Left ventricle myocardium inferior (tissue), 1 donor: ENCODE measurements around the gene CSHL1. TPM values are rescaled to one million over a fixed set of nuclear protein-coding genes. Genes with fewer than 3 reads are reported as not detected.
"Not testable (repeated sequence)": the region's sequence is repeated elsewhere in the genome, so short reads cannot be mapped to it uniquely, and the experiment has no call there.

Source experiments
- DNase-seq: peaks from one replicate; pipeline ENCODE4 v3.0.0-alpha.2; 2020
- H3K27ac ChIP-seq: fragments of 200-600 bp; replicated peaks from 2 replicates; pipeline ENCODE4 v1.8.0; 2021
- H3K27me3 ChIP-seq: fragments of 200-600 bp; 2 replicates; pipeline ENCODE4 v1.8.0; 2021; ENCODE audit warnings: low read depth
- H3K36me3 ChIP-seq: fragments of 200-600 bp; 2 replicates; pipeline ENCODE4 v1.8.0; 2021
- H3K4me1 ChIP-seq: fragments of 200-600 bp; 2 replicates; pipeline ENCODE4 v1.8.0; 2021
- H3K4me3 ChIP-seq: fragments of 200-600 bp; 2 replicates; pipeline ENCODE4 v1.8.0; 2021; ENCODE audit warnings: mild to moderate bottlenecking, moderate library complexity
- H3K9me3 ChIP-seq: fragments of 200-600 bp; replicated peaks from 2 replicates; pipeline ENCODE4 v1.8.0; 2021
- intact Hi-C: fragments of 100-400 bp; cut with micrococcal nuclease; formaldehyde crosslinking; loops from one replicate; pipeline ENCODE4 v1.11.0; 2022
- total RNA-seq: library from RNA; stranded (reverse); fragmentation: NEBNext Ultra II Directional; extraction: Animal tissue kit (Norgen Biotek cat#: 25700); gene quantifications from one replicate; pipeline ENCODE4 v1.2.1, GENCODE V29; 2021
- TF ChIP-seq, protein P1 (sequence below): fragments of 200-600 bp; IDR thresholded peaks from 2 replicates; pipeline ENCODE4 v1.8.0; 2021; ENCODE audit warnings: antibody characterized with exemption, mild to moderate bottlenecking, borderline replicate concordance
- donor health status: DM: no; HTN: yes; CAD: no; lungs with severe emphysema.

CSHL1 gene
- total RNA-seq, 1 donor from 2014 or later, result not detected

DNA sequence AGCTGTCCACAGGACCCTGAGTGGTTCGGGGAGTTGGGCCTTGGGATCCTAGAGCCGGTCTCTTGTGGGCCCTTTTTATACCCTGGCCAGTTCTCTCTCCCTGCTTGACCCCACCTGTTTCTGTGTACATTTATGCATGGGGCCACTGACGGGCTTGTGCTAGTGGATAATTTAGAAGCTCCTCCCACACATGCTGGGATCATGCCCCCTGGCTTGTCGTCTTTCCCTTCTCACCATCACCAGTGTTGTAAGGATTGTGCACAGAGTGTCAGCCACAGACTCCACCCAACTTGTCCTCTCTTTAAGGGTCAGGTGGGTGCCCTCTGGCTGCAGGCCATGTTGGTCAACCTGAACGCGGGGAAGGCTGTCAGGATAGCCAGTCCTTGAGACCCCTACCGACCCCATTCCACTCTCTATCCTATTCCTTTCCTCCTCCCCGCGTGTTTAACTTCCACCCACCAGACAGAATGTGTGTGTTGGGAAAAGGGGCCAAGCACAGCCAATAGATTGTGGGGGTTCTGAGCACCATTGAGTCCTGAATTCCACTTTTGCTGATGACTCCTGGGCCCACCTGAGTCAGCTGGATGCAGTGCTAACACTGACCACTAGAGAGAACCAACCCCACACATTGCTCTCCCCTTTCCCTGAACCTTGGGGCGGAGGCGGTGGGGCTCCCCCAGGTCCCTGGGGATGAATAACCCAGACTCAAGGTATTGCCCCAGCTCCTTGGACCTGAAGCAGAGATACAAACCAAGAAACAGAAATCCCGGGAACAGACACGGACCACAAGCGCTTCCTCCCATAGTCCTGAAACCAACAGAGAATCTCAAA lies 14.3 kb downstream of the CSHL1 start, which contains the start of gene CSH1:
CSH1 (minus strand) TSS at position 51 of the 831 bp plus-strand sequence. CDS start 63 bp downstream, outside the sequence.
- not testable (repeated sequence) for DNase-seq

DNA sequence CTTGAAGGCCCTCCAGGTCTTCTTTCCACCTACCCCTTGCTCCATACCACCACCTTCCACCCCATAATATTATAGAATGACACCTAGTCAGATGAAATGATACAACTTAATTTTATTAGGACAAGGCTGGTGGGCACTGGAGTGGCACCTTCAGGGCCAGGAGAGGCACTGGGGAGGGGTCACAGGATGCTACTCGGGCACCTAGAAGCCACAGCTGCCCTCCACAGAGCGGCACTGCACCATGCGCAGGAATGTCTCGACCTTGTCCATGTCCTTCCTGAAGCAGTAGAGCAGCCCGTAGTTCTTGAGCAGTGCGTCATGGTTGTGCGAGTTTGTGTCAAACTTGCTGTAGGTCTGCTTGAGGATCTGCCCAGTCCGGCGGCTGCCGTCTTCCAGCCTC lies 16.2 kb downstream of the CSHL1 start:
- H3K4me1 ChIP-seq, H3K9me3 ChIP-seq, H3K4me3 ChIP-seq, H3K27me3 ChIP-seq, intact Hi-C loops, DNase-seq, H3K27ac ChIP-seq, H3K36me3 ChIP-seq: not testable (repeated sequence)

More for the DNA sequence above, 14.3 kb downstream of the CSHL1 start, which contains the start of gene CSH1:
- H3K9me3 ChIP-seq, H3K27ac ChIP-seq, H3K4me1 ChIP-seq, intact Hi-C loops, H3K4me3 ChIP-seq, H3K36me3 ChIP-seq, H3K27me3 ChIP-seq: not testable (repeated sequence)

DNA sequence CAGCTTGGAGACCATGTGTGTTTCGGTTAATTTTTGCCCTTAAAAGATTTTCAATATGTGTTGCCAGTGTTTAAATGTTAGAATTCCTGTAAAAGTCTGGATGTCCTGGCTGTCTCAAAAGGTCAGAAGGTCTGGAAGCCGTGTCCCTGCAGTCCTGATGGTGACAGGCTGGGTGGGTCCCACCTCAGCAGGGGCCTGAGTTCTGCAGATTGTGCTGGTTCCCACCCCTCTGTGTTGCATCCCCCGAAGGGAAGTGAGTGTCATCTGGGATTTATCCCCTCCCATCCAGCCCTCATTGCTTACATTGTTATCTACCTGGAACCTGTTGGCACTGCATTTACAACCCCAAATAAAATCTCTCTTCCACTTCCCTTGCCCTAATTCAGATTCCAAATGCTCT lies 17.0 kb downstream of the CSHL1 start:
- H3K4me1 ChIP-seq, H3K27me3 ChIP-seq, H3K9me3 ChIP-seq, DNase-seq, H3K36me3 ChIP-seq, intact Hi-C loops, H3K27ac ChIP-seq, H3K4me3 ChIP-seq: not testable (repeated sequence)

DNA sequence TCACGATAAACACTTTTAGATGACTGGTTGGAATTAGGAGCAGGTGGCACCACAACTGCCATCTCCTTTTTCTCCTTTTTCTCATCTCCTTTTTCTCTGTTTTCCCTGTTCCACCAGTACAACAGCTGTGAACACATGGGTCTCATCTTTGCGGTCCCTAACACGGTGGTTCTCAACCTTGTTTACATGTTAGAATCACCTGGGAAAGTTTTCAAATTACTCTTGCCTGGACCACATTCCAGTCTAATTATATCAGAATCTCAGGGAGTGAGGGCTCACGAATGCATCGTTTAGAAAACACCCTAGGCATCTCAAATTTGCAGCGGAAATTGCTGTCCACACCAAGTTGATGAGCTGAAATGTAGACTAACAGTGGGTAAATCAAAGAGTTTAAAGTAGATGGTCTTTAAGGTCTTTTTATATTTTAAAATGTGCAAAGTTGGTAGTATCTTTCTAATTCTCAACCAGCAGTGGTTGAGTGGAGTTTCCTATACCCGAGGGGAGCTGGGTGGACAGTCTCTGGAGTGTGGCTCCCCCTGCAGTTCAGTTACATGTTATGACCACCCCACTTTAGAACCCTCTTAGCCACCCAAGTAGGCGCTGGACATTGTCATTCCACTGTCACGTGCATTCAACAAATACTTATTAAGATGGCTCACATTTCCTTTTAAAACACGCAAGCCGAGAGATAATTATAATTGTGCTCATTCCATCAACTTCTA lies 18.6 kb downstream of the CSHL1 start:
- H3K36me3 ChIP-seq, H3K27me3 ChIP-seq, H3K9me3 ChIP-seq, DNase-seq, H3K4me1 ChIP-seq, intact Hi-C loops, H3K27ac ChIP-seq, H3K4me3 ChIP-seq: not testable (repeated sequence)

DNA sequence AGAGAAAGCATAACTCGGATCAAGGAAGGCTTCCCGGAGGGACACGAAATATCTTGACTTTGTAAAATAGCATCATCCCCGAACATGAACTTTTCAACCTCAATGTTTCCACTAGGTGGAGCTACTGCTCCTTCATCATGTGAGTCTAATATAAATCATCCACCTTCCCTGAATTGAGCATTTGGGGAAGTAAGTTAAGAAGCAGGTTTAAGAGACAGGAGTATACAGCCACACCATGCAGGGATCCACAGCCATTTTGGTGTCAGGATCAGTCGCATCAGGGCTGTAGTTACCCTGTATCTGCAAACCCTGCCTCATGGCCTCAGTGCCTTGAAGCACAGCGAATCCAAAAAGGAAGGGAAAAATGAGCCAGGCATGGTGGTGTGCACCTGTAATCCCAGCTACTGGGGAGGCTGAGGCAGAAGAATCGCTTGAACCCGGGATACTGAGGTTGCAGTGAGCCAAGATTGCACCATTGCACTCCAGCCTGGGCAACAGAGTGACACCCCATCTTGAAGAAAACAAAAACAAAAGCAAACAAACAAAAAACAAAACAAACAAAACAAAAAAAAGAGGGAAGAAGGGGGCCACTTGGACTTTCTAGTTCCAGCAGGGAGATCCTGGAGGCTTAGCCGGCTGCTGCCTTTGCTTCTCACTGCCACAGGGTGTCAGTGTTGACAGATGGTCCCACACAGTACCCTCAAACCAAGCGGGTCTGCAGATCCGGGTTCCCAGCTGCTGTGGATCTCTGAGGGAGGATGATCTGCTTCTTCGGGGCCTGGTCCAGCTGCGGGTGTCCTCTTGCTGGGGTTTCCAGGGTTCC lies 21.8 kb downstream of the CSHL1 start:
- H3K4me3 ChIP-seq, DNase-seq, intact Hi-C loops, H3K9me3 ChIP-seq, H3K36me3 ChIP-seq, H3K27ac ChIP-seq, H3K4me1 ChIP-seq, H3K27me3 ChIP-seq: not testable (repeated sequence)
- TF ChIP-seq, protein P1, sequence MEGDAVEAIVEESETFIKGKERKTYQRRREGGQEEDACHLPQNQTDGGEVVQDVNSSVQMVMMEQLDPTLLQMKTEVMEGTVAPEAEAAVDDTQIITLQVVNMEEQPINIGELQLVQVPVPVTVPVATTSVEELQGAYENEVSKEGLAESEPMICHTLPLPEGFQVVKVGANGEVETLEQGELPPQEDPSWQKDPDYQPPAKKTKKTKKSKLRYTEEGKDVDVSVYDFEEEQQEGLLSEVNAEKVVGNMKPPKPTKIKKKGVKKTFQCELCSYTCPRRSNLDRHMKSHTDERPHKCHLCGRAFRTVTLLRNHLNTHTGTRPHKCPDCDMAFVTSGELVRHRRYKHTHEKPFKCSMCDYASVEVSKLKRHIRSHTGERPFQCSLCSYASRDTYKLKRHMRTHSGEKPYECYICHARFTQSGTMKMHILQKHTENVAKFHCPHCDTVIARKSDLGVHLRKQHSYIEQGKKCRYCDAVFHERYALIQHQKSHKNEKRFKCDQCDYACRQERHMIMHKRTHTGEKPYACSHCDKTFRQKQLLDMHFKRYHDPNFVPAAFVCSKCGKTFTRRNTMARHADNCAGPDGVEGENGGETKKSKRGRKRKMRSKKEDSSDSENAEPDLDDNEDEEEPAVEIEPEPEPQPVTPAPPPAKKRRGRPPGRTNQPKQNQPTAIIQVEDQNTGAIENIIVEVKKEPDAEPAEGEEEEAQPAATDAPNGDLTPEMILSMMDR, result peak; percentile 48

DNA sequence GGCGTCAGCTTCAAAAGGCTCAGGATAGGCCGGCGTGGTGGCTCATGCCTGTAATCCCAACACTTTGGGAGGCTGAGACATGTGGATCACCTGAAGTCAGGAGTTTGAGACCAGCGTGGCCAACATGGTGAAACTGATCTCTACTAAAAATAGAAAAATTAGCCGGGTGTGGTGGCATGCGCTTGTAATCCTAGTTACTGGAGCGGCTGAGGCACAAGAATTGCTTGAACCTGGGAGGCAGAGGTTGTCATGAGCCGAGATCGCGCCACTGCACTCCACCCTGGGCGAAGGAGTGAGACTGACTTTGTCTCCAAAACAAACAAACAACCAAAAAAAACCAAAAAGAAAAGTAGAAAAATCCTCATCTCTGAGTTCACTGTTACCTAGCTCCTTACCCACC lies 25.9 kb downstream of the CSHL1 start:
- H3K27ac ChIP-seq, H3K36me3 ChIP-seq, intact Hi-C loops, H3K9me3 ChIP-seq, H3K27me3 ChIP-seq, H3K4me3 ChIP-seq, DNase-seq, H3K4me1 ChIP-seq: not testable (repeated sequence)

DNA sequence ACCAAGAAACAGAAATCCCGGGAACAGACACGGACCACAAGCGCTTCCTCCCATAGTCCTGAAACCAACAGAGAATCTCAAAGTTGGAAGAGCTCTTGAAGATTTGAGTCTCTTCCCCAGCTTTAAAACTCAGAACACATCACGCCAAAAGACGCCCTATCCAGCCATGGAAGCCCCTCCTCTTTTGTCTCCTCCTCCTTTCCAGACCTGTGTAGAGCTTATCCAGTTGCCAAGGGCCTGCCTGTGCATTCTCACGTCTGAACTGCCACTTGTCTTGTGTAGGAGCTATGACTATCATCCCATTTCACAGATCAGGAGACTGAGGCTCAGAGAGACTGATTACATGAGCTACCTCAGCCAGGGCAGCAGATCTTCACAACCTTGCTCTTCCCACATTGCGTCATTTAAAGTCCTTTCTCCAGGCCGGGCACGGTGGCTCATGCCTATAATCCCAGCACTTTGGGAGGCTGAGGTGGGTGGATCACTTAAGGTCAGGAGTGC lies 28.4 kb downstream of the CSHL1 start:
- H3K4me1 ChIP-seq, H3K4me3 ChIP-seq, DNase-seq, H3K36me3 ChIP-seq, H3K9me3 ChIP-seq, intact Hi-C loops, H3K27me3 ChIP-seq, H3K27ac ChIP-seq: not testable (repeated sequence)

DNA sequence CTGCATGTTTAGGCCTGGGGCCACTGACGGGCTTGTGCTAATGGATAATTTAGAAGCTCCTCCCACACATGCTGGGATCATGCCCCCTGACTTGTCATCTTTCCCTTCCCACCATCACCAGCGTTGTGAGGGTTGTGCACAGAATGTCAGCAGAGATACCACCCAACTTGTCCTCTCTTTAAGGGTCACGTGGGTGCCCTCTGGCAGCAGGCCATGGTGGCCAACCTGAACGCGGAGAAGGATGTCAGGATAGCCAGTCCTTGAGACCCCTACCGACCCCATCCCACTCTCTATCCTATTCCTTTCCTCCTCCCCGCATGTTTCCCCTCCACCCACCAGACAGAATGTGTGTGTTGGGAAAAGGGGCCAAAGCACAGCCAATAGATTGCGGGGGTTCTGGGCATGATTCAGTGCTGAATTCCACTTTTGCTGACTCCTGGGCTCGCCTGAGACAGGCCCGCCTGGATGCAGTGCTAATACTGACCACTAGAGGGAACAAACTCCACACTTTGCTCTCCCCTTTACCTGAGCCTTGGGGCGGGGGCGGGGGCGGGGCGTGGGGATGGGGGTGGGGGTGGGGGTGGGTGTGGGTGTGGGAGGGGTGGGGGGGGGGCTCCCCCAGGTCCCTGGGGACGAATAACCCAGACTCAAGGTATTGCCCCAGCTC lies 29.0 kb downstream of the CSHL1 start, which contains the start of gene GH2:
GH2 (minus strand) TSS at position 10 of the 667 bp plus-strand sequence. CDS start 143 bp downstream, outside the sequence.
- Histone ChIP-seq H3K27ac (no peak within 1 kb of the TSS), H3K9me3 (no peaks in the 10 kb centered on the region), H3K4me1 (no peaks in the 10 kb centered on the region), H3K36me3 (no peaks in the 10 kb centered on the region), H3K27me3 (no peaks in the 10 kb centered on the region), H3K4me3 (no peak within 1 kb of the TSS)
- TF ChIP-seq, protein P1, result peak; percentile 58
- DNase-seq, result no peak
- intact Hi-C loops, result no loop called here
